ENCODE measurements around the gene RABL6.
"Not testable (repeated sequence)": the region's sequence is repeated elsewhere in the genome, so short reads cannot be mapped to it uniquely, and the experiment has no call there.

RABL6 gene

DNA sequence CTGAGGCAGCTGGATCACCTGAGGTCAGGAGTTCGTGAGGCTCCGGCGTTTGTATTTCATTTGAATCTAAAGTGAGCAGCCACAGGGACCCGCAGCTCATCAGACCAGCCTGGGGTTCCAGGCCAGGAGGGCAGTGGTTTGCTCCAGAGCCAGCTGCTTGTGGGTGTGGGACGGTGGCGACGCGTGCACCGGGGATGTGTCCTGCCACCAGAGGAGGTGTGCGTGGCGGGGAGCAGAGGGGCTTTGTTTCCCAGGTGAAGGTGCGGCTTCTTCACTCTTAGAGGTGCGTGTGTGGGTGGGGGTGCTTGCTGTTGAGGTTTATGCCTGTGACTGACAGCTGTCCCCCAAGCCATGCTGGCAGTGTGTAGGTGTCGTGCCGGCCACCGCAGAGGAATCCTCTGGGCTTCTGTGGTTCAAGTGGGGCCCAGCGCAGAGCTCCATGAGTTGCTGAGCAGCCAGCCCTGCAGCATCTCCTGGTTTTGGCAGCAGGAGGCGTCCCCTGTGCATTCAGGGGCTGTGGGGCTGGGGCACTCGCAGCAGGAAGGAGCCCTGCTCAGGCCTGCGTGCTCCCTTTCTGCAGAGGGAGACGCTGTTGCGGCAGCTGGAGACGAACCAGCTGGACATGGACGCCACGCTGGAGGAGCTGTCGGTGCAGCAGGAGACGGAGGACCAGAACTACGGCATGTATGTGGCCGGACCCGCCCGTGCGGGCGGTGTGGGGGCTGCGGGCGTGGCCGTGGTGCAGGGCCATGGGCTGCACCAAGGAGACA lies 27.6 kb downstream of the RABL6 start:
- no peak for DNase-seq (ENCODE audit: low read depth in 1 of 2, low spot score in 1 of 2)
- in situ Hi-C loops (cut with HindIII; ENCODE audit: low pct_unique_long_range_greater_than_20kb, low sequenced_read_pairs), result no loop called here
- TF ChIP-seq JUND (IDR thresholded peaks at IDR 0.05; ENCODE audit: low read depth), result no peak

DNA sequence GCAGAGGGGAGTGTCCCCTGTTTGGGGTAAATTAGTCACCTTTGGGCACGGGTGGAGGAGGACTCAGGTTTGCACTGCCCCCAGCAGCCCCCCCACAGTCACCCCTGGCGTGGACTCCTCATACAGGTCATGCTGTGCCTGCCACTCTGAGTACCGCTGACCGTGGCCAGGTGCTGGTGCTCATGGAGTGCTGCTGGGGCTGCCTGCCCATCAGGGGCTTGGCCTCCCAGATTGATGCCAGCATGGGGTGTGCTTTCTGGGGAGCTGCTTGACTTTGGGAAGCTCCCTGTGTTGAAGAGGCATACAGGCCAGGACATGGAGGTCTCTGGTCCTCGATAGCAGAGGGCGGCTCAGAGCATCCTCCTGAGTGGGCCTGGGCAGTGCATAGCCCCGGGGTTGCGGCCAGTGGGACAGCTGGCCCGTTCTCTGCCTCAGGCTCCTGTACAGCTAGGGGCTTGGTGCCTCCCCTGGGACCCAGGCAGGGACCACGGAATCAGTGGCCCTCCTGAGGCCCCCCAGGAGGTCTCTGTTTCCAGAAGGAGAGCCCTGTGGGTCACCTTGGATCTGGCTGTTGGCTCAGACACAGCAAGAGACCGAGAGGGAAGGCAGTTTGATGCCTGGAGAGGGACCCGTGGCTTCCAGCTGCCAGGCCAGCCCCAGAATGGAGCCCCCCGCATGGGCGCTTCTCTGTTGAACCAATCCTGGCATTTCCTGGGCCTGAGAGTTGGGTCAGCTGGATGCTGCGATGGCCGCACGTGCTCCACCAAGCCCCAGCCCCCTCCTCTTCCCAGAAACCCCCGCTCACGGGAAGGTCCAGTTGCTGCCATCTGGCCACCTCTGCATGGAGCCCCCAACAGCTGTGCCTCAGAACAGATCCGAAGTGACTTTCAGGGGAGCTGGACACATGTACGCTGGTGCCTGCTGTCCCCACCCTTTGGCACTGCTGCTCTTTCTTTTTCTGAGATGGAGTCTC lies 28.5 kb downstream of the RABL6 start:
- no peak for TF ChIP-seq JUND (IDR thresholded peaks at IDR 0.05; ENCODE audit: low read depth)
- no peak for DNase-seq (ENCODE audit: low read depth in 1 of 2, low spot score in 1 of 2)
- in situ Hi-C loops (cut with HindIII; ENCODE audit: low pct_unique_long_range_greater_than_20kb, low sequenced_read_pairs), result no loop called here

DNA sequence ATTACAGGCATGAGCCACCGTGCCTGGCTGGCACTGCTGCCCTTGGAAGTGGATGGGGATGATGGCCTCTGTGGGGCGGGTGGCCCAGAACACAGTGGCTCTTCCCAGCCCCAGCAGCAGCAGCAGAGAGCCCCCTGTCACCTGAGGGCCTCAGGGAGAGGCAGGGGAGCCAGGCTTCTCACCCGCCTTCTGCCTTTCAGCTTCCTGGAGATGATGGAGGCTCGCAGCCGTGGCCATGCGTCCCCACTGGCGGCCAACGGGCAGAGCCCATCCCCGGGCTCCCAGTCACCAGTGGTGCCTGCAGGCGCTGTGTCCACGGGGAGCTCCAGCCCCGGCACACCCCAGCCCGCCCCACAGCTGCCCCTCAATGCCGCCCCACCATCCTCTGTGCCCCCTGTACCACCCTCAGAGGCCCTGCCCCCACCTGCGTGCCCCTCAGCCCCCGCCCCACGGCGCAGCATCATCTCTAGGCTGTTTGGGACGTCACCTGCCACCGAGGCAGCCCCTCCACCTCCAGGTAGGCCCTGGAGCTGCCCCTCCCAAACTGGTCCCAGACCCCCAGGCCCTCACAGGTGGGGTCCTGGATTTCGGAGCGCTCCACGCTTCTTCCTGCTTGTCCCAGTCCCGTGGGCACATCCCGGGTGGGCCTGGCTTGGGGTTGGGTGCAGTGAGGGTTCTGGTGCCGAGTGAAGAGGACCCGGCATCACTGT lies 29.6 kb downstream of the RABL6 start:
- no peak for TF ChIP-seq JUND (IDR thresholded peaks at IDR 0.05; ENCODE audit: low read depth)
- DNase-seq (ENCODE audit: low read depth in 1 of 2, low spot score in 1 of 2), result no peak
- in situ Hi-C loops (cut with HindIII; ENCODE audit: low pct_unique_long_range_greater_than_20kb, low sequenced_read_pairs), result no loop called here

DNA sequence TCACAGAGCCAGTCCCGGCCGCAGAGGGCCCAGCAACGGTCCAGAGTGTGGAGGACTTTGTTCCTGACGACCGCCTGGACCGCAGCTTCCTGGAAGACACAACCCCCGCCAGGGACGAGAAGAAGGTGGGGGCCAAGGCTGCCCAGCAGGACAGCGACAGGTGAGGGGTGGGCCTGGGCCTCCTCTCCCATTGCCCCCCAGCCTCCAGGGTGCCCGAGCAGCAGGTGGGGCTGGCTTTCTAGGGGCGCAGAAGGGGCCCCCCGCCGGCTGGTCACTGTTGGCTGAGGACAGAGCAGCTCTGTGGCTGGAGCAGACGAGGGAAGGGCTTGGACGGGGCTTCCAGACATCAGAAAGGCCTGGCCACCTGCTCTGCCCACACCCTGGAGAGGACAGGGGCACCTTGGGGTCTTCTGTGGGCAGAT lies 30.1 kb downstream of the RABL6 start:
- DNase-seq (ENCODE audit: low read depth in 1 of 2, low spot score in 1 of 2); in situ Hi-C loops (cut with HindIII; ENCODE audit: low pct_unique_long_range_greater_than_20kb, low sequenced_read_pairs): not testable (repeated sequence)

DNA sequence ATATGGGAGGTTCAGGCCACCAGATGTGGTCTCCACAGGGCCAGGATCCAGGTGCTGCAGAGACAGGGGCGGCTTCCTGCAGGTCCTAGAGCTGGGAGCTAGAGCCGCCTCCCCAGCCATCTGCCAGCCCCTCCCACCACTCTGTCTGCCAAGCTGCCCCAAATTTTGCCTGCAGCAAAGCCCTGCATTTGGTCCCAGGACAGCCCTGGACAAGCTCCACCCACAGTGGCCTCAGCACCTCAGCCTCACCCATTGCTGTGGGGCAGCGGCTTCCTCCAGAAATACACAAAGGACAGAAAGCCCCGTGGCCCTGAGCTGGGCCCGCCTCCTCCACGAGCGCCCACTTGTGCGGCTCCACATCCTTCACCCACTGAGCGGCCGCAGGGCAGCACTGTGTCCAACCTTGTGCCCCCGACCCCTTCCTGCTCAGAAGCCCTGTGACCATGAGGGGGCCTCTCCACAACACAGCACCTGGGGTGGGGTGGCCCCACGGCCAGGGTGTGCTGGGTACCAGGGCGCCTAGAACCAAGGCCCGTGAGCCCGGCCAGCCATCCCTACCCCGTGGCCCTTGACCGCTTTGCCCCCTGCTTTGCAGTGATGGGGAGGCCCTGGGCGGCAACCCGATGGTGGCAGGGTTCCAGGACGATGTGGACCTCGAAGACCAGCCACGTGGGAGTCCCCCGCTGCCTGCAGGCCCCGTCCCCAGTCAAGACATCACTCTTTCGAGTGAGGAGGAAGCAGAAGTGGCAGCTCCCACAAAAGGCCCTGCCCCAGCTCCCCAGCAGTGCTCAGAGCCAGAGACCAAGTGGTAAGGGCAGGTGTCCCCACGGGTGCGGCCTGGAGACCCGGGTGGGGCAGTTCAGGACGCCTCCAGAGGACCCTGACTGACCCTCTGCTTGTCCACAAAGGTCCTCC lies 30.8 kb downstream of the RABL6 start:
- peak in 1 of 2 experiments; percentile 59 for DNase-seq (ENCODE audit: low read depth in 1 of 2, low spot score in 1 of 2)
- in situ Hi-C loops (cut with HindIII; ENCODE audit: low pct_unique_long_range_greater_than_20kb, low sequenced_read_pairs), result no loop called here
- no peak for TF ChIP-seq JUND (IDR thresholded peaks at IDR 0.05; ENCODE audit: low read depth)

DNA sequence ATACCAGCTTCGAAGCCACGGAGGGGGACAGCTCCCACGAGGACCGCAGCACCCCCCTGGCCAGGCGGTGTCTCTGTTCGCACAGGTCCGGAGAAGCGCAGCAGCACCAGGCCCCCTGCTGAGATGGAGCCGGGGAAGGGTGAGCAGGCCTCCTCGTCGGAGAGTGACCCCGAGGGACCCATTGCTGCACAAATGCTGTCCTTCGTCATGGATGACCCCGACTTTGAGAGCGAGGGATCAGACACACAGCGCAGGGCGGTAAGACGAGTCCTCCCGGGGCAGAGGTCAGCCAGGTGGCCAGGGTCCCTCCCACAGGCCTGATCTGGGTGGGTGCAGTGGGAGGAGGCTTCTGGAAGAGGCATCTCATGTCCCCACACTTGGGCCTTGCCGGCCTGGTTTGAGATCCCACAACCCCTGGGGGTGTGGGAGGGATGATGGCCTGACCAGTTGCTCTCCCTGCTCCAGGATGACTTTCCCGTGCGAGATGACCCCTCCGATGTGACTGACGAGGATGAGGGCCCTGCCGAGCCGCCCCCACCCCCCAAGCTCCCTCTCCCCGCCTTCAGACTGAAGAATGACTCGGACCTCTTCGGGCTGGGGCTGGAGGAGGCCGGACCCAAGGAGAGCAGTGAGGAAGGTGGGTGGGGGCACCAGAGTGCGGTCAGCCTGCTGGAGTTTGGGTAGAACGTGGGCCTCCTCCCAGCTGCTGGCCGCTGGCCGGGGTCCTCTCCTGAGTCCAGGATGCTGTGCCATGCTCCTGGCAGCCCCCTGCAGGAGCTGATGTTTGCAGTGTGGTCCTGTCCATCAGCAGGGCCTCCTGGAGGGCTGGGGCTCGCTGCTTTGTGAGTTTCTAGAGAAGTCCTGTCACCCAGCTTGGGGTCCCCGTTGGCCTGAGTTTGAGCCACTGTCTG lies 31.7 kb downstream of the RABL6 start:
- DNase-seq (ENCODE audit: low read depth in 1 of 2, low spot score in 1 of 2), result no peak
- no peak for TF ChIP-seq JUND (IDR thresholded peaks at IDR 0.05; ENCODE audit: low read depth)
- in situ Hi-C loops (cut with HindIII; ENCODE audit: low pct_unique_long_range_greater_than_20kb, low sequenced_read_pairs), result no loop called here

DNA sequence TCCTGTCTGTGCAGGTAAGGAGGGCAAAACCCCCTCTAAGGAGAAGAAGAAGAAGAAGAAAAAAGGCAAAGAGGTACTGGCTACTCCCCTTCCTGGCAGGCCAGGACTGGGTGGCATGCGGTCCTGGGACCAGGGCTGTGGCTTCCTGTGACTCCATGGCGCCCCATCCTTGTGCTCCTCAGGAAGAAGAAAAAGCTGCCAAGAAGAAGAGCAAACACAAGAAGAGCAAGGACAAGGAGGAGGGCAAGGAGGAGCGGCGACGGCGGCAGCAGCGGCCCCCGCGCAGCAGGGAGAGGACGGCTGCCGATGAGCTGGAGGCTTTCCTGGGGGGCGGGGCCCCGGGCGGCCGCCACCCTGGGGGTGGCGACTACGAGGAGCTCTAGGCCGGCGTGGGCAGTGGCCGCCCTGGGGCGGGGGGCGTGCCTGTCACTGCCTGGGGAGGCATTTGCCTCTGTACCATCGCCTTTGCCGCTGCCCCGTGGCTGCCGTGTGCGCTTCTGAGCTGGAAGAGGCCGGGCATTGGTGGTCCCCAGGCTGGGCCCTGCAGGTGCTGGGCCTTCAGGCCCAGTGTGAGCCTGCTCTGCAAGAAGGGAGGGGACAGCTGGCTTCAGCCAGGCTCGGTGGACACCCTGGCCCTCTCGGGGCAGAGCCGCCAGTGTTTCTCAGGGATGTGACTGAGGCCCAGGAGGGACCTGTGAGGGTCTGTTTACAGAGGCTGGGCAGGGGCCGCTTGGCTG lies 32.6 kb downstream of the RABL6 start:
- in situ Hi-C loops (cut with HindIII; ENCODE audit: low pct_unique_long_range_greater_than_20kb, low sequenced_read_pairs), result no loop called here

DNA sequence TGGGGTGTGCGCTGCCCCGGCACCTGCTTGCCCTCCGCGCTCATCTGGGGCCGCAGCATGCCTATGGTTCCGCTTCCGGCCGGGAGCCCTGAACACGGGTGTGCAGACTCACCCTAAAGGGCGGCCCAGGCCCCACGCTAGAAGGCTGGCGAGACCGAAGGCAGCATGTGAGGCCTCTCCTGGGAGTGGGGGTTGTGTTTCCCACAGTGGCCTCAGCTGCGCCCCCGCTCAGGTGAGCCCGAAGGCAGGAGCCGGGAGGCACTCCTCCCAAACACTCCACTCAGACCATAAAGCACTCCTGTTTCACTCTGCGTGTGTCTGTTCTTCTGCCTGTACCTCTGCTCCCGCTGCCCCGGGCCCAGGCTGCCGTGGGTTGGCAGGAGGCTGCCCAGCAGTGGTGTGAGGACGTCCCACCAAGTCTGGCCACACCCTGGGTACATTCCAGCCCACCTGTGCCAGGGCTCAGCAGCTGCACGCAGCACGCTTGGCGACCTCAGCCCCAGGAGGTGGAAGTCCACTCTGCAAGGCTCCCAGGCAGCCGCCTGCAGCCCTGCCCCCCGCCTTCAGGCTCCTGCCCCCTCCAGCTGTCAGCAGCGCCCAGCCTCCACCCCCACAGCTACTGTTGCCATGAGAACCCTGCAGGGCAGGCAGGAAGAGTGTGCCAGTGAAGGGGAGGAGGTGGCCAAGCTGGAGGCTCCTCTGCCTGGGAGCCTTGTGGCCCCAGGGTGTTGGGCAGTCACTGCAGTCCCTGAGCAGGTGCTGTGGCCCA lies 33.3 kb downstream of the RABL6 start:
- DNase-seq (ENCODE audit: low read depth in 1 of 2, low spot score in 1 of 2), result peak in 1 of 2 experiments; percentile 76

More for the DNA sequence above, 32.6 kb downstream of the RABL6 start:
- TF ChIP-seq JUND (IDR thresholded peaks at IDR 0.05; ENCODE audit: low read depth), result no peak
- no peak for DNase-seq (ENCODE audit: low read depth in 1 of 2, low spot score in 1 of 2)

DNA sequence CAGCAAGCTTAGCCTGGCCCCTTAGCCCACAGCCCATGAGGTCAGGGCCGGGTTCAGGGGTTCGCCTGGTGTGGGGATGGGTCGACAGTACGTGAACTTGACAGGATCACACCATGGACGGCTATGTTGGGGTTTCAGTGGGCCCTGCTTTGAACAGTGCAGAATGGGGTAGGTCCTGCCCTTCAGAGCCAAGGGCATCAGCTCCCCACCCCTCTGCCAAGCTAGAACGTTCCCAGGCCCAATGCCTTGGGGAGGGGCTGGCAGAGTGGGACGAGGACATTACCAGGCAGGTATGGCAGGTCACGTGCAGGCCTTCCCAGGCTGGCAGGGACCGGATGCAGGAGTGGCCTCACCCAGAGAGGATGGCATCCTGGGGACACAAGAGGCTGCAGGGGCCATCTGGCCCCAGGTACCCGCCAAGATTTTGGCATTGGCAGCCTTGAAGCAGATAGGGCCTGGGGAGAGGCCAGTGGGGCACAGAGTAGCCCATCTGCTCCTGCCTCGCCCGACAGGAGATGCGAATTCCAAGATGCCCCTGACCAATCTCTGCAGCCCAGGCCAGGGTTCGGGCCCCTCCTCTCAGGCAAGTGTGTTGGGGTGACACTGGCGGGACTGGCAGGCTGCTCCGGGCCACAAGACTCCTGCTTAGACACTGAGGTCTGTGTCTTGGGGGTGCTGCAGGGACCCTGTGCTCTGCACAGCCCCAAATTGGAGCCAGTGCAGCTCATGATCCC lies 34.1 kb downstream of the RABL6 start:
- in situ Hi-C loops (cut with HindIII; ENCODE audit: low pct_unique_long_range_greater_than_20kb, low sequenced_read_pairs), result not testable (repeated sequence)

More for the DNA sequence above, 33.3 kb downstream of the RABL6 start:
- no peak for TF ChIP-seq JUND (IDR thresholded peaks at IDR 0.05; ENCODE audit: low read depth)
- in situ Hi-C loops (cut with HindIII; ENCODE audit: low pct_unique_long_range_greater_than_20kb, low sequenced_read_pairs), result no loop called here

DNA sequence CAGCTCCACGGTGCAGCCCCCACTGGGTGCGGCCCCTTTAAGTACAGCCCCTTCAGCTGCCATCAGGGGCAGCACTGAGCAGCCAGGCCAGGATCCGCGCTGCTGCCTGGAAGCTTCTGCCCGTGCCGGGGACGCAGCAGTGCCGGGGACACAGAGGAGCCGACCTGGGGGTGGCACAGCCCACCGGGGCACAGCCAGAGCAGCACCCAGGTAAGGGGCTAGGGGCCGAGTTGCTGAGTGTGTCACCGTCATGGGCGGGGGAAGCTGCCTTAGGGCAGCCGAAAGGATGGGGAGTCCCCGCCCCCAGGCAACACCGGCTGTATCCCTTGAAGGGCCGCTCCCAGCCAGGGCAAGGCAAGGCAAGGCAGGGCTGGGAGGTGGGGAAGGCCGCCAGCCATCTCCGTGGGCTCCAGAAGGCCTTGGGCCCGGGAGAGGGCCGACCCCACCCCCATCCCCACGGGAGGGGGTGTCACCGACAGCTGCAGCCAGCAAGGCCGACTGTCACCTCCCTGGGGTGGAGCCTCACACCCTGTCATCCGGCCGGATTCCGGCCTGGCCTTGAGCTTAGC lies 34.7 kb downstream of the RABL6 start, which contains the start of gene AJM1:
AJM1 (plus strand) TSS at position 99 of the 569 bp plus-strand sequence. CDS start 1,937 bp downstream, outside the sequence.
- DNase-seq (ENCODE audit: low read depth in 1 of 2, low spot score in 1 of 2), result peak; percentile 88 to 96
- in situ Hi-C loops (cut with HindIII; ENCODE audit: low pct_unique_long_range_greater_than_20kb, low sequenced_read_pairs), result not testable (repeated sequence)

More for the DNA sequence above, 34.1 kb downstream of the RABL6 start:
- peak in 1 of 2 experiments; percentile 65 for DNase-seq (ENCODE audit: low read depth in 1 of 2, low spot score in 1 of 2)

DNA sequence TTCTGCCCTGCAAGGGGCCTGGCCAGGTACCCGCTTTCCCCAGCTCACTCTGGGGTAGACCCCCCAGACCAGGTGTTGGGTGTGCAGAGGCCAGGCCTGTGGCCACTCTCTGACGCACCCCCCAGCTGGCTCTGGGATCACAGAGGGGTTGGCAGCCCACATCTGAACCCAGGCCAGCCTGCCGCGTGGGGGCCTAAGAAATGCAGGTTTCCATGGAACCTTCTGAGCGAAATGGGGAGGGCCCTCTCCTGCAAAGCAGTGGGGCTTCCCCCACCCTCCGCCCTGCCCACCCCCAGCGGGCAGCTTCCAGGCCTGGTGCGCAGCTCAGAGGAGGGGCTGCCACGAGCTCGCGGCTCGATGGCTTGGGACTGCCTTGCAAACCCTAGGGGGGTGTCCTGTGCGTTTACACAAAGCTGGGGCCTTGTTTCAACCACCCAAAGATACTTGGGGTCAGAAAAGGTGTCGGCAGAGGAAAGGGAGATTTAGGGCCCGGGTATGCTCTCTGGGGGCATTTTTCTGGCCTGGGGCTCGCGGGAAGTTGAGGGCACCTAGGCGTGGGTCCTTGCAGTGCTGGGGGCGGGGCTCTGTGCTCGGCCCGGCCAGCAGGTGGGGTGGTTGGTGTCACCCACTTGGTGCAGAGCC lies 35.5 kb downstream of the RABL6 start:
- DNase-seq (ENCODE audit: low read depth in 1 of 2, low spot score in 1 of 2); in situ Hi-C loops (cut with HindIII; ENCODE audit: low pct_unique_long_range_greater_than_20kb, low sequenced_read_pairs): not testable (repeated sequence)

DNA sequence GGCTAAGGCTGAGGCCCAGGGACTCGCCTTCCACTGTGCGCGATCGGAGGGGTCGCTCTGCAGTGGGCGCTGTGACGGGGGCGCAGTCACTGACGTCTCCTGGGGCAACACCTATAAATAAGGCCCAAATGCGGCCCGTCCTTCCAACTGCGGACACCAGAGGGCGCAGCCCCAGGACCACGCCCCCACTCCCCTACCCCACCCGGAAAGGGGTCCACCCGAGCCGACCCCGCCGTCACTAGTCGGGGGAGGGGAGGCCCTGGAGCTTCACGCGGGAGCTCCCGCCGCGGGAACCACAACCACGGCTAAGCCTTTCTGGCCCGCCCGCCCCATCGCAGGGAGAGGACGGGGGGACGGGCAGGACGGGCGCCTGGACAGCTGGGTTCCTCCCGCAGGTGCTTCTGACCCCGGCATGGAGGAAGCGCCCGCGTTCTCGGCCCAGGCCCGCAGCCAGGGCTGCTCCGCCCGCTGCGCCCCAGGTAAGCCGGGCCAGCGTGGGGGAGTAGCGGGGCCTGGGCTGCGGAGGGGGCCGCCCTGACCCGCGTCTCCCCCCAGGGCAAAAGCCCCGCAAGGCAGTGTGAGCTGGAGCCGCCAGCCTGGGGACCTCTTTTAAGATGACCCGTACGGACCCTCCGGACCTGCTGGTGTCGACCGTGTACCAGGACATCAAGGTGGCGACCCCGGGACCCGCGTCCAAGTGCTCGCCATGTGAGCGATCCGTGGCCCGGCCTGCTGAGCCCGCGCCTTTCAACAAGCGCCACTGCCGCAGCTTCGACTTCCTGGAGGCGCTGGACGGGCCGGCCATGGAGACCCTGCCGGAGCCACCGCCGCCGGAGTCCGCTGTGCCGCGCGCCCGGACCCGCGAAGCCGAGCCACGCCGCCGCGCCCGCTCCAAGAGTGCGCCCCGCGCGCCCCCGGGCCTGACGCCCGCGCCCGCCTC lies 36.3 kb downstream of the RABL6 start:
- DNase-seq (ENCODE audit: low read depth in 1 of 2, low spot score in 1 of 2); in situ Hi-C loops (cut with HindIII; ENCODE audit: low pct_unique_long_range_greater_than_20kb, low sequenced_read_pairs): not testable (repeated sequence)
